ENCODE data around the gene FAM168A.

Gene FAM168A

DNA sequence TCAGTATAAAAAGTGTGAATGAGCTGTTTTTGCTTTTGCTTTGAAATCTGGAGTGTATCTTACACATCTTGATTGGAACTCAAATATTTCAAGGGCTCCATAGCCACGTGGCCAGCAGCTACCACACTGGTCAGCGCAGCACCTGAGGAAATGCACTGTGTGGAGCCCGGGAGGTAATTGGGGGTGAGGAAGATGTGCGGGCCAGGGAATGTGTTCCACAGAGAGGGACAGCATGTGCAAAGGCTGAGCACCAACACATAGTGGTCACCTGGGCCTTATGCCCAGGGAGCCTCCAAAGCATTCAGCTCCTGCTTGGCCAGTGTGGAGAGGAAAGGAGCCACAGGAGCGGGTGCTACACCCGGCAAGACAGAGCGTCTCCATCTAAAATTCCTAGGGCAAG is 200.9 kb downstream of the FAM168A start:
- peaks cover 77% of the 10 kb centered on the region for H3K4me1 Mint-ChIP-seq (ENCODE audit: low read depth)
- H3K4me3 Mint-ChIP-seq = no peak overlapping the region
- intact Hi-C loops (cut with micrococcal nuclease) = no loop called here
- H3K27me3 Mint-ChIP-seq = no peaks in the 10 kb centered on the region
- H3K36me3 Mint-ChIP-seq (ENCODE audit: low read depth) = peaks cover 100% of the 10 kb centered on the region
- H3K9me3 Mint-ChIP-seq = no peaks in the 10 kb centered on the region
- H3K27ac Mint-ChIP-seq = no peak overlapping the region

GRCh38 chr11:73396251-73396930 is 201.5 kb downstream of the FAM168A start:
- no peak overlapping the region for H3K4me3 Mint-ChIP-seq
- no peaks in the 10 kb centered on the region for H3K9me3 Mint-ChIP-seq
- intact Hi-C loops (cut with micrococcal nuclease) = no loop called here
- no peaks in the 10 kb centered on the region for H3K27me3 Mint-ChIP-seq
- peaks cover 77% of the 10 kb centered on the region for H3K4me1 Mint-ChIP-seq (ENCODE audit: low read depth)
- peak overlapping the region; percentile 13 for H3K27ac Mint-ChIP-seq
- H3K36me3 Mint-ChIP-seq (ENCODE audit: low read depth) = peaks cover 100% of the 10 kb centered on the region

- no peaks in the 10 kb centered on the region for H3K27me3 Mint-ChIP-seq
- no peak overlapping the region for H3K4me3 Mint-ChIP-seq
- no peaks in the 10 kb centered on the region for H3K9me3 Mint-ChIP-seq
- peak overlapping the region; percentile 13 for H3K27ac Mint-ChIP-seq
- H3K36me3 Mint-ChIP-seq (ENCODE audit: low read depth) = peaks cover 100% of the 10 kb centered on the region
- intact Hi-C loops (cut with micrococcal nuclease) = no loop called here
- H3K4me1 Mint-ChIP-seq (ENCODE audit: low read depth) = peaks cover 82% of the 10 kb centered on the region
Observed at GRCh38 chr11:73395297-73396208, 202.4 kb downstream of the FAM168A start.

DNA sequence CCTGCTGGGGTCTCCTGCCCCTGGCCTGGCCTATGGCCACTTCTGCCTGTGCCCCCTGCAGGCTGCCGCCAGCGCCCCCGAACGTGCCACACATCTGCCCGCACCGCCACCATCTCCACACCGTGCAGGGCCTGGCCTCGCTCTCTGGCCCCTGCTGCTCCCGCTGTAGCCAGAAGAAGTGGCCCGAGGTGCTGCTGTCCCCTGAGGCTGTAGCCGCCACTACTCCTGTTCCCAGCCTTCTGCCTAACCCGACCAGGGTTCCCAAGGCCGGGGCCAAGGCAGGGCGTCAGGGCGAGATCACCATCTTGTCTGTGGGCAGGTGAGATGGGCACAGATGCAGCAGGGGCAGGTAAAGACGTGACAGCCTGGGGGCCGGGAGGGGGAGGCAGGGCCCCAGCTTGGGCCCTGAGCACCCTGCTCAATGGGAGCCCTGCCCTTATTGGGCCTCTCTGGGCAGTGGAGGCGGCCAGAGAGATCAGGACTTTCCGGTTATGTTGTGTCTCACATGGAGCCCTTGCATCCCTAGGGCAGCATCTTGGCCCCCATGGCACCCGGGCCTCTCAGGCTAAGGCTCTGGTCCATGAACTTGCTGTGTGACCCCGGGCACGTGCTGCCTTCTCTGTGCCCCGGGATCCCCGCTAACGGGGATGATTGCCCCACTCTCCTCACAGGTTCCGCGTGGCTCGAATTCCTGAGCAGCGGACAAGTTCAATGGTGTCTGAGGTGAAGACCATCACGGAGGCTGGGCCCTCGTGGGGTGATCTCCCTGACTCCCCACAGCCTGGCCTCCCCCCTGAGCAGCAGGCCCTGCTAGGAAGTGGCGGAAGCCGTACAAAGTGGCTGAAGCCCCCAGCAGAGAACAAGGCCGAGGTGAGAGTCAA is 203.3 kb downstream of the FAM168A start:
- no peak overlapping the region for H3K4me3 Mint-ChIP-seq
- peaks cover 100% of the 10 kb centered on the region for H3K36me3 Mint-ChIP-seq (ENCODE audit: low read depth)
- no peak overlapping the region for H3K27ac Mint-ChIP-seq
- no peaks in the 10 kb centered on the region for H3K27me3 Mint-ChIP-seq
- intact Hi-C loops (cut with micrococcal nuclease) = no loop called here
- H3K4me1 Mint-ChIP-seq (ENCODE audit: low read depth) = peaks cover 90% of the 10 kb centered on the region
- H3K9me3 Mint-ChIP-seq = no peaks in the 10 kb centered on the region

- Mint-ChIP-seq H3K4me3 (no peak overlapping the region), H3K4me1 (ENCODE audit: low read depth) (peaks cover 90% of the 10 kb centered on the region), H3K9me3 (no peaks in the 10 kb centered on the region), H3K27ac (peak overlapping the region; percentile 52), H3K36me3 (ENCODE audit: low read depth) (peaks cover 100% of the 10 kb centered on the region), H3K27me3 (no peaks in the 10 kb centered on the region)
- intact Hi-C loops (cut with micrococcal nuclease) = loop anchor here (1.0 kb wide), 2 partner anchors 17 to 42 kb away; partner anchors contain the start of gene RELT
Observed at GRCh38 chr11:73393479-73394415, 204.2 kb downstream of the FAM168A start.

GRCh38 chr11:73393011-73393380 is 204.9 kb downstream of the FAM168A start:
- intact Hi-C loops (cut with micrococcal nuclease) = loop anchor here (1.0 kb wide), 2 partner anchors 17 to 42 kb away; partner anchors contain the start of gene RELT
- peak overlapping the region; percentile 52 for H3K27ac Mint-ChIP-seq
- peaks cover 100% of the 10 kb centered on the region for H3K36me3 Mint-ChIP-seq (ENCODE audit: low read depth)
- peaks cover 90% of the 10 kb centered on the region for H3K4me1 Mint-ChIP-seq (ENCODE audit: low read depth)
- no peaks in the 10 kb centered on the region for H3K9me3 Mint-ChIP-seq
- no peaks in the 10 kb centered on the region for H3K27me3 Mint-ChIP-seq
- H3K4me3 Mint-ChIP-seq = no peak overlapping the region

DNA sequence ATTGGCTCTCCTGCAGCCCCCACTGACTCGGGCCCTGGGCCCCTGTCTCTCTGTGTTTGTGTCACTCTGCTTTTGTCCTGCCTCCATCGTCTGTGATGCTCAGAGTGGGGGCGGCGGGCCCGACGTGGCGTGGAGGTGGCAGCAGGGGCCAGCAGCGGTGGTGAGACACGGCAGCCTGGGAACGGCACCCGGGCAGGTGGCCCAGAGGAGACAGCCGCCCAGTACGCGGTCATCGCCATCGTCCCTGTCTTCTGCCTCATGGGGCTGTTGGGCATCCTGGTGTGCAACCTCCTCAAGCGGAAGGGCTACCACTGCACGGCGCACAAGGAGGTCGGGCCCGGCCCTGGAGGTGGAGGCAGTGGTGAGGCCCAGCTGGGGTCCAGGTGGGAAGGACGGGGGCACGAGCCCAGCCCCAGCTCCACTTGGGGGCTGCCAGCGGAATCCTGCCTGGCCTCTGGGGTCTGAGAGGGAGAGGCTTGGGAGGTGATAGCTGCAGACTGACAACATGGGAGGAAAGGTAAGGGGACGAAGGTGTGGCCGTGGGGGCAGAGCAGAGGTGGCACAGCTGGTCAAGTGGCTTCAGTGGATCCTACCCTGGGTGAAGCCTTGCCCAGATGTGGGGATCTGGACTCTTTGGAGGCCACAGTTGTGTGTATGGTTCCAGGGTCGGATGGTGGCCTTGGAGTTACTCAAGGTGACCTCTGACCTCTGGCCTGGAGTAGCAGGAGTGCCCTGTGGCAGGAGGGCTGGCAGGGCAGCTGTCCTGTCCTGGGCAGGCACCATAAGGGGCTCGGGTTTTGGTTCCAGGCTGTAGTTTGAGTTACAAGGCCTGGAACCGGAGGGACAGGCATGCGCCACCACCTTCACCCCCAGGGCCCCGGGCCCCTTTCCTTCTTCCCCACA is 205.6 kb downstream of the FAM168A start:
- Mint-ChIP-seq H3K9me3 (no peaks in the 10 kb centered on the region), H3K4me3 (no peak overlapping the region), H3K27ac (peak overlapping the region; percentile 52), H3K4me1 (ENCODE audit: low read depth) (peaks cover 90% of the 10 kb centered on the region), H3K27me3 (no peaks in the 10 kb centered on the region), H3K36me3 (ENCODE audit: low read depth) (peaks cover 100% of the 10 kb centered on the region)
- intact Hi-C loops (cut with micrococcal nuclease) = loop anchor here (1.0 kb wide), 2 partner anchors 16 to 41 kb away; partner anchors contain the start of gene RELT

GRCh38 chr11:73391665-73392064 is 206.2 kb downstream of the FAM168A start:
- Mint-ChIP-seq H3K4me1 (ENCODE audit: low read depth) (peaks cover 90% of the 10 kb centered on the region), H3K36me3 (ENCODE audit: low read depth) (peaks cover 99% of the 10 kb centered on the region), H3K9me3 (no peaks in the 10 kb centered on the region), H3K27me3 (no peaks in the 10 kb centered on the region), H3K4me3 (no peak overlapping the region), H3K27ac (peak overlapping the region; percentile 52)
- intact Hi-C loops (cut with micrococcal nuclease) = no loop called here

- no peaks in the 10 kb centered on the region for H3K27me3 Mint-ChIP-seq
- H3K36me3 Mint-ChIP-seq (ENCODE audit: low read depth) = peaks cover 97% of the 10 kb centered on the region
- no peaks in the 10 kb centered on the region for H3K9me3 Mint-ChIP-seq
- no peak overlapping the region for H3K4me3 Mint-ChIP-seq
- H3K27ac Mint-ChIP-seq = peak overlapping the region; percentile 21
- intact Hi-C loops (cut with micrococcal nuclease) = no loop called here
- H3K4me1 Mint-ChIP-seq (ENCODE audit: low read depth) = peaks cover 91% of the 10 kb centered on the region
Observed at GRCh38 chr11:73390601-73391565, 207.0 kb downstream of the FAM168A start.

- H3K4me3 Mint-ChIP-seq = peak overlapping the region; percentile 33
- H3K4me1 Mint-ChIP-seq (ENCODE audit: low read depth) = peaks cover 93% of the 10 kb centered on the region
- intact Hi-C loops (cut with micrococcal nuclease) = loop anchor here (5.0 kb wide), 1 partner anchor 83 kb away; the partner anchor contains the start of gene ARHGEF17
- H3K9me3 Mint-ChIP-seq = no peaks in the 10 kb centered on the region
- no peaks in the 10 kb centered on the region for H3K27me3 Mint-ChIP-seq
- peaks cover 97% of the 10 kb centered on the region for H3K36me3 Mint-ChIP-seq (ENCODE audit: low read depth)
- H3K27ac Mint-ChIP-seq = peak overlapping the region; percentile 21
Observed at GRCh38 chr11:73389916-73390315, 208.0 kb downstream of the FAM168A start.

GRCh38 chr11:73389134-73389525 is 208.8 kb downstream of the FAM168A start:
- Mint-ChIP-seq H3K27ac (peak overlapping the region; percentile 86), H3K9me3 (no peaks in the 10 kb centered on the region), H3K4me1 (ENCODE audit: low read depth) (peaks cover 95% of the 10 kb centered on the region), H3K4me3 (peak overlapping the region; percentile 67), H3K36me3 (ENCODE audit: low read depth) (peaks cover 97% of the 10 kb centered on the region), H3K27me3 (no peaks in the 10 kb centered on the region)
- intact Hi-C loops (cut with micrococcal nuclease) = loop anchor here (5.0 kb wide), 1 partner anchor 82 kb away; the partner anchor contains the start of gene ARHGEF17
